ENCODE data around the gene GABRG2. TPM values are rescaled to one million over a fixed set of nuclear protein-coding genes. Genes with fewer than 3 reads are reported as not detected.

Gene GABRG2
- total RNA-seq, 1 donor from 2014 or later, result 0.24 TPM

- Mint-ChIP-seq H3K27ac (no peak overlapping the region), H3K36me3 (no peaks in the 10 kb centered on the region), H3K4me3 (no peak overlapping the region), H3K4me1 (ENCODE audit: unreplicated experiment) (no peaks in the 10 kb centered on the region), H3K9me3 (no peaks in the 10 kb centered on the region), H3K27me3 (no peaks in the 10 kb centered on the region)
- DNase-seq (ENCODE audit: extremely low spot score, unreplicated experiment), result no peak
- no peak for TF ChIP-seq CTCF (conservative IDR thresholded peaks at IDR 0.05)
Observed at GRCh38 chr5:162091336-162091735, 23.8 kb downstream of the GABRG2 start.

- Mint-ChIP-seq H3K27me3 (no peaks in the 10 kb centered on the region), H3K36me3 (no peaks in the 10 kb centered on the region), H3K27ac (no peak overlapping the region), H3K9me3 (no peaks in the 10 kb centered on the region), H3K4me1 (ENCODE audit: unreplicated experiment) (no peaks in the 10 kb centered on the region), H3K4me3 (no peak overlapping the region)
- no peak for TF ChIP-seq CTCF (conservative IDR thresholded peaks at IDR 0.05)
- DNase-seq (ENCODE audit: extremely low spot score, unreplicated experiment), result no peak
Observed at GRCh38 chr5:162096448-162096847, 28.9 kb downstream of the GABRG2 start.

- Mint-ChIP-seq H3K4me3 (no peak overlapping the region), H3K27ac (no peak overlapping the region)
Observed at GRCh38 chr5:162107591-162107990, 40.0 kb downstream of the GABRG2 start.

GRCh38 chr5:162119801-162120200 lies 52.2 kb downstream of the GABRG2 start:
- no peaks in the 10 kb centered on the region for H3K9me3 Mint-ChIP-seq
- H3K27me3 Mint-ChIP-seq, result no peaks in the 10 kb centered on the region
- no peak overlapping the region for H3K27ac Mint-ChIP-seq
- H3K4me3 Mint-ChIP-seq, result no peak overlapping the region
- H3K4me1 Mint-ChIP-seq (ENCODE audit: unreplicated experiment), result no peaks in the 10 kb centered on the region
- H3K36me3 Mint-ChIP-seq, result no peaks in the 10 kb centered on the region
- no peak for DNase-seq (ENCODE audit: extremely low spot score, unreplicated experiment)
- TF ChIP-seq CTCF (conservative IDR thresholded peaks at IDR 0.05), result no peak

More at GRCh38 chr5:162107591-162107990, 40.0 kb downstream of the GABRG2 start:
- no peaks in the 10 kb centered on the region for H3K27me3 Mint-ChIP-seq
- H3K9me3 Mint-ChIP-seq, result no peaks in the 10 kb centered on the region
- H3K36me3 Mint-ChIP-seq, result no peaks in the 10 kb centered on the region
- no peaks in the 10 kb centered on the region for H3K4me1 Mint-ChIP-seq (ENCODE audit: unreplicated experiment)
- TF ChIP-seq CTCF (conservative IDR thresholded peaks at IDR 0.05), result no peak
- no peak for DNase-seq (ENCODE audit: extremely low spot score, unreplicated experiment)

DNA sequence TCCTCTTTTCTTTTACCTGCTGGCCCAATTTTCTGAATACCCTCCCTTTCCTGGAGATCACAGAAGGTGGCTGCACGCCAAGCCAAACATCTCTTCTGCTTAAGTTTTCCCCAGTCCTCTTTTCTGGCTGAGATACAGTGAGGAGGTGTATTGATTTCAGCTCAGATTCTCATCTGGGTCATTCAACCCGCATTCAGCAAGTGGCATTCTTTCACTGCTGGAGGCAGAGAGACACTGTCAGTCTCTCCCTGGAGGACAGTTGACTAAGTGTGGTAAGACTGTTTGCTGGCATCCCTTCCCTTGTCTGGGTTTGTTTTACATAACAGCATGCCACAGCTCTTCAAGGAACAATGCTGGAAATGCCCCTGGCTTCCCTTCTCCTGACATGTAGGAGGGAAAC lies 60.5 kb downstream of the GABRG2 start:
- no peak for DNase-seq (ENCODE audit: extremely low spot score, unreplicated experiment)
- H3K4me1 Mint-ChIP-seq (ENCODE audit: unreplicated experiment), result no peaks in the 10 kb centered on the region
- no peaks in the 10 kb centered on the region for H3K36me3 Mint-ChIP-seq
- H3K27ac Mint-ChIP-seq, result no peak overlapping the region
- no peaks in the 10 kb centered on the region for H3K27me3 Mint-ChIP-seq
- H3K4me3 Mint-ChIP-seq, result no peak overlapping the region
- no peak for TF ChIP-seq CTCF (conservative IDR thresholded peaks at IDR 0.05)
- H3K9me3 Mint-ChIP-seq, result no peaks in the 10 kb centered on the region

DNA sequence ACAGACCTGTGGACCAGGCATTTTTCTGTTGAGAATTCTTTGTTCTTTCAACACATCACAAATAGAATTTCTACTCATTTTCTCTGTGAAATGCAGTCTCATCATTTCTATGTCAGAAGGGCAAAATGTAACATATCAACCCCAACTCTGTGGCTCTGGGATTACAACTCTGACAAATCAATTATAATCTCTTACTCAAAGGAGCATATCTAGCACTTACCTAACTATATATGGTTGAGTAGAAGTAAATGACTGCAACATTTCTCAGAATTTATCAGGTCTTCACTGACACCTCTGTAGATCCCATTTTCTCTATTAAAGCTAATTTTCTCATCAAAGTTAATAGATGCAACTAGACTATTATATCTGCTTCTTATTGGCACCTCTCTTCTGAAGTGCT lies 64.8 kb downstream of the GABRG2 start:
- TF ChIP-seq CTCF (conservative IDR thresholded peaks at IDR 0.05), result no peak
- no peak for DNase-seq (ENCODE audit: extremely low spot score, unreplicated experiment)
- no peaks in the 10 kb centered on the region for H3K27me3 Mint-ChIP-seq
- no peak overlapping the region for H3K4me3 Mint-ChIP-seq
- H3K36me3 Mint-ChIP-seq, result no peaks in the 10 kb centered on the region
- H3K9me3 Mint-ChIP-seq, result no peaks in the 10 kb centered on the region
- no peak overlapping the region for H3K27ac Mint-ChIP-seq
- no peaks in the 10 kb centered on the region for H3K4me1 Mint-ChIP-seq (ENCODE audit: unreplicated experiment)
